Endothelial cell of umbilical vein (primary cell): Measurements from ENCODE around the gene FAM9A.

Source experiments
- CTCF ChIP-seq, 2 donors: IDR thresholded peaks; 1 replicate in 1 of 2; 2 replicates in 1 of 2; pipeline ENCODE4 v1.5.1; 2011; ENCODE audit warnings: low read length in 2 of 2, mild to moderate bottlenecking in 2 of 2, moderate library complexity in 2 of 2, control low read depth in 1 of 2, inconsistent platforms in 1 of 2, low read depth in 1 of 2; ENCODE audit not compliant: insufficient read depth in 1 of 2; ENCODE audit errors: extremely low read depth in 1 of 2
- EZH2 ChIP-seq: IDR thresholded peaks from 2 replicates; pipeline ENCODE4 v1.6.1; 2012; ENCODE audit warnings: borderline replicate concordance, low read depth, mild to moderate bottlenecking, moderate library complexity, low read length, inconsistent platforms; ENCODE audit not compliant: severe bottlenecking
- GATA2 ChIP-seq: IDR thresholded peaks from 2 replicates; pipeline ENCODE4 v1.7.0; 2011; ENCODE audit warnings: low read depth, mild to moderate bottlenecking, moderate library complexity, mixed read lengths, low read length; ENCODE audit not compliant: insufficient read length, insufficient read depth
- MAX ChIP-seq: IDR thresholded peaks from 2 replicates; pipeline ENCODE4 v1.6.1; 2011; ENCODE audit not compliant: insufficient read depth, insufficient read length
- MYC ChIP-seq: IDR thresholded peaks from one replicate; pipeline ENCODE4 v1.6.1; 2011; ENCODE audit warnings: mild to moderate bottlenecking, low read depth, low read length
- POLR2A ChIP-seq: IDR thresholded peaks from 2 replicates; pipeline ENCODE4 v1.6.1; 2012; ENCODE audit warnings: low read depth, mild to moderate bottlenecking, control low read depth, low read length
- POLR2AphosphoS5 ChIP-seq: IDR thresholded peaks from 2 replicates; pipeline ENCODE4 v1.6.1; 2012; ENCODE audit warnings: low read depth, mild to moderate bottlenecking, control low read depth, low read length, moderate library complexity; ENCODE audit not compliant: insufficient read depth

- TF ChIP-seq CTCF (IDR thresholded peaks at IDR 0.05; ENCODE audit: extremely low read depth in 1 of 2, insufficient read depth in 1 of 2, low read depth in 1 of 2, low read length in 2 of 2) (no peak), POLR2AphosphoS5 (no peak), MAX (no peak), EZH2 (no peak), POLR2A (no peak), GATA2 (no peak), MYC (no peak)
Measured at GRCh38 chrX:8801041-8801599, at the start of gene FAM9A.
